C4-2B (cell line): ENCODE measurements around the gene CAPN13.
A peak's percentile ranks its signal among the peaks of the same experiment; 100 is the strongest.

ENCODE experiments used
- H3K27ac ChIP-seq: fragments of 450-650 bp; 2 replicates; pipeline ENCODE4 v1.5.1; 2017
- CTCF ChIP-seq: fragments of 450-650 bp; conservative IDR thresholded peaks from 2 replicates; pipeline ENCODE4 v1.5.1; 2017; ENCODE audit warnings: mild to moderate bottlenecking
- ZFX ChIP-seq: fragments of 450-650 bp; IDR thresholded peaks from 2 replicates; pipeline ENCODE4 v1.6.1; 2017

The CAPN13 gene

GRCh38 chr2:30821960-30822359 is 14.7 kb upstream of the CAPN13 start:
- H3K27ac ChIP-seq: no peak overlapping the region
- no peak for TF ChIP-seq ZFX
- no peak for TF ChIP-seq CTCF

GRCh38 chr2:30820381-30821055 is 13.3 kb upstream of the CAPN13 start:
- H3K27ac ChIP-seq: no peak overlapping the region
- no peak for TF ChIP-seq CTCF
- no peak for TF ChIP-seq ZFX

GRCh38 chr2:30809938-30810337 is 2.7 kb upstream of the CAPN13 start:
- no peak for TF ChIP-seq ZFX
- TF ChIP-seq CTCF: no peak
- no peak overlapping the region for H3K27ac ChIP-seq

GRCh38 chr2:30808695-30809094 is 1.4 kb upstream of the CAPN13 start:
- TF ChIP-seq CTCF (no peak), ZFX (no peak)
- no peak overlapping the region for H3K27ac ChIP-seq

GRCh38 chr2:30803281-30803680 is 4.0 kb downstream of the CAPN13 start:
- H3K27ac ChIP-seq: peak overlapping the region; percentile 36
- TF ChIP-seq ZFX: no peak
- TF ChIP-seq CTCF: no peak

- TF ChIP-seq ZFX (no peak), CTCF (no peak)
- H3K27ac ChIP-seq: no peak overlapping the region
Measured at GRCh38 chr2:30802611-30803010, 4.6 kb downstream of the CAPN13 start.

- no peak overlapping the region for H3K27ac ChIP-seq
- TF ChIP-seq CTCF (no peak), ZFX (no peak)
Measured at GRCh38 chr2:30801821-30802455, 5.3 kb downstream of the CAPN13 start.
